Mesothelial cell of epicardium (in vitro differentiated cells): ENCODE results near the gene MECR. TPM values are rescaled to one million over a fixed set of nuclear protein-coding genes. Genes with fewer than 3 reads are reported as not detected.
"Not testable (repeated sequence)": the region's sequence is repeated elsewhere in the genome, so short reads cannot be mapped to it uniquely, and the experiment has no call there.

Experiments
- DNase-seq, 2 experiments: peaks; one replicate each; pipeline ENCODE4 v3.0.0; 2021; ENCODE audit warnings: low spot score in 2 of 2; ENCODE audit not compliant: unreplicated experiment in 2 of 2
- H3K27ac Mint-ChIP-seq: 2 replicates; pipeline ENCODE4 v1.8.0; 2021; ENCODE audit warnings: mixed read lengths
- H3K27me3 Mint-ChIP-seq: 2 replicates; pipeline ENCODE4 v1.8.0; 2021; ENCODE audit warnings: low read depth, mixed read lengths
- H3K36me3 Mint-ChIP-seq: 2 replicates; pipeline ENCODE4 v1.8.0; 2021; ENCODE audit warnings: mixed read lengths
- H3K4me1 Mint-ChIP-seq: 2 replicates; pipeline ENCODE4 v1.8.0; 2021; ENCODE audit warnings: mixed read lengths
- H3K4me3 Mint-ChIP-seq: 2 replicates; pipeline ENCODE4 v1.8.0; 2021; ENCODE audit warnings: mild to moderate bottlenecking, moderate library complexity, mixed read lengths
- H3K9me3 Mint-ChIP-seq: 2 replicates; pipeline ENCODE4 v1.8.0; 2021; ENCODE audit warnings: mixed read lengths
- CTCF ChIP-seq: fragments of 200-600 bp; sonication (generic); IDR thresholded peaks from one replicate; pipeline ENCODE4 v1.5.0; 2021; ENCODE audit warnings: antibody characterized with exemption; ENCODE audit not compliant: unreplicated experiment
- total RNA-seq: library from RNA; stranded (reverse); gene quantifications from 3 replicates; pipeline ENCODE4 v1.2.1, GENCODE V29; 2021

MECR gene
- total RNA-seq, 1 donor from 2014 or later, result 36.6 TPM

GRCh38 chr1:29157269-29157601 lies 73.5 kb downstream of the MECR start:
- Mint-ChIP-seq H3K4me3 (peak overlapping the region; percentile 34), H3K9me3 (no peaks in the 10 kb centered on the region), H3K27ac (peak overlapping the region; percentile 94), H3K27me3 (no peaks in the 10 kb centered on the region), H3K36me3 (peaks cover 26% of the 10 kb centered on the region), H3K4me1 (peaks cover 43% of the 10 kb centered on the region)
- no peak for DNase-seq
- TF ChIP-seq CTCF, result no peak

GRCh38 chr1:29156543-29157268 lies 74.0 kb downstream of the MECR start:
- TF ChIP-seq CTCF, result no peak
- Mint-ChIP-seq H3K9me3 (no peaks in the 10 kb centered on the region), H3K4me3 (no peak overlapping the region), H3K36me3 (peaks cover 30% of the 10 kb centered on the region), H3K4me1 (peaks cover 44% of the 10 kb centered on the region), H3K27me3 (no peaks in the 10 kb centered on the region), H3K27ac (peak overlapping the region; percentile 94)
- DNase-seq, result peak in 1 of 2 experiments; percentile 55

GRCh38 chr1:29152046-29152805 lies 78.5 kb downstream of the MECR start:
- no peak for DNase-seq
- peak overlapping the region; percentile 22 for H3K27ac Mint-ChIP-seq
- peaks cover 28% of the 10 kb centered on the region for H3K4me1 Mint-ChIP-seq
- H3K4me3 Mint-ChIP-seq, result no peak overlapping the region
- H3K36me3 Mint-ChIP-seq, result peaks cover 53% of the 10 kb centered on the region
- H3K9me3 Mint-ChIP-seq, result no peaks in the 10 kb centered on the region
- TF ChIP-seq CTCF, result no peak
- no peaks in the 10 kb centered on the region for H3K27me3 Mint-ChIP-seq

GRCh38 chr1:29150346-29150745 lies 80.4 kb downstream of the MECR start:
- H3K36me3 Mint-ChIP-seq, result peaks cover 69% of the 10 kb centered on the region
- H3K4me1 Mint-ChIP-seq, result peaks cover 17% of the 10 kb centered on the region
- H3K27me3 Mint-ChIP-seq, DNase-seq, H3K9me3 Mint-ChIP-seq, H3K4me3 Mint-ChIP-seq: not testable (repeated sequence)
- peak overlapping the region; percentile 74 for H3K27ac Mint-ChIP-seq

- Mint-ChIP-seq H3K27me3 (no peaks in the 10 kb centered on the region), H3K9me3 (no peaks in the 10 kb centered on the region), H3K4me1 (peaks cover 9% of the 10 kb centered on the region), H3K4me3 (no peak overlapping the region), H3K36me3 (peaks cover 69% of the 10 kb centered on the region), H3K27ac (peak overlapping the region; percentile 69)
- no peak for TF ChIP-seq CTCF
- no peak for DNase-seq
Observed at GRCh38 chr1:29148656-29149491, 81.9 kb downstream of the MECR start.
